DND-41 (cell line): ENCODE data around the gene TGM3.

ENCODE experiments used
- EZH2 ChIP-seq: IDR thresholded peaks from 3 replicates; pipeline ENCODE4 v1.6.1; 2012; ENCODE audit warnings: borderline replicate concordance, low read depth, mild to moderate bottlenecking, moderate library complexity, low read length, inconsistent platforms; ENCODE audit not compliant: severe bottlenecking
- TF ChIP-seq, protein P1 (sequence below): IDR thresholded peaks from 2 replicates; pipeline ENCODE4 v1.5.1; 2012; ENCODE audit warnings: borderline replicate concordance, low read length, moderate library complexity, mild to moderate bottlenecking; ENCODE audit not compliant: poor library complexity, severe bottlenecking; ENCODE audit errors: extremely low read depth

DNA sequence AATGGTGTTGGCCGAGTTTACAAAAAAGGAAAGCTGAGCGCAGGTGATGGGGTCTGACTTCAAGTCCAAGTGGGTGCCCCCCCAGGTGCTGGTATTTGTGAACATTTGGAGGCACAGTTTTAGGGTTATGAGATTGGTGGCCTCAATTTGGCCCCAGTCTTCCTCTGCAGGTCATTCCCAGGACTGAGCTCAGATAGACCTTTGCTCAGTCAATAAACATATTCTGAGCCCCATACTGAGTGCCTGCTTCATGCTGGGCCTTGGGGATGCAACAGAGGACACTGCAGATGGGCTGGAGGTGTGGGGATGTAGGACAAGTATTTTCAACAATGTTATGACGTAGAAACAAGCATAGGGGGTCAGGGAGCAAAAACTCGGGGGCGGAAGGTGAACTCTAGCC, 33.5 kb downstream of the TGM3 start:
- TF ChIP-seq, protein P1, sequence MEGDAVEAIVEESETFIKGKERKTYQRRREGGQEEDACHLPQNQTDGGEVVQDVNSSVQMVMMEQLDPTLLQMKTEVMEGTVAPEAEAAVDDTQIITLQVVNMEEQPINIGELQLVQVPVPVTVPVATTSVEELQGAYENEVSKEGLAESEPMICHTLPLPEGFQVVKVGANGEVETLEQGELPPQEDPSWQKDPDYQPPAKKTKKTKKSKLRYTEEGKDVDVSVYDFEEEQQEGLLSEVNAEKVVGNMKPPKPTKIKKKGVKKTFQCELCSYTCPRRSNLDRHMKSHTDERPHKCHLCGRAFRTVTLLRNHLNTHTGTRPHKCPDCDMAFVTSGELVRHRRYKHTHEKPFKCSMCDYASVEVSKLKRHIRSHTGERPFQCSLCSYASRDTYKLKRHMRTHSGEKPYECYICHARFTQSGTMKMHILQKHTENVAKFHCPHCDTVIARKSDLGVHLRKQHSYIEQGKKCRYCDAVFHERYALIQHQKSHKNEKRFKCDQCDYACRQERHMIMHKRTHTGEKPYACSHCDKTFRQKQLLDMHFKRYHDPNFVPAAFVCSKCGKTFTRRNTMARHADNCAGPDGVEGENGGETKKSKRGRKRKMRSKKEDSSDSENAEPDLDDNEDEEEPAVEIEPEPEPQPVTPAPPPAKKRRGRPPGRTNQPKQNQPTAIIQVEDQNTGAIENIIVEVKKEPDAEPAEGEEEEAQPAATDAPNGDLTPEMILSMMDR, result no peak
- no peak for TF ChIP-seq EZH2
